Amygdala (tissue), 56 donors: ENCODE measurements around the gene MTG1.
"Not testable (repeated sequence)": the region's sequence is repeated elsewhere in the genome, so short reads cannot be mapped to it uniquely, and the experiment has no call there.

Experiments
- DNase-seq, 56 donors: peaks; one replicate each; lab custom pipeline; 2025; lab: John Stamatoyannopoulos, UW

Gene MTG1

GRCh38 chr10:133460208-133460769 lies 66.3 kb downstream of the MTG1 start:
- DNase-seq, result no peak

- no peak for DNase-seq
Measured at GRCh38 chr10:133461027-133461426, 67.1 kb downstream of the MTG1 start.

GRCh38 chr10:133461841-133462240 lies 67.9 kb downstream of the MTG1 start:
- DNase-seq, result no peak

- no peak for DNase-seq
Measured at GRCh38 chr10:133462512-133463305, 68.8 kb downstream of the MTG1 start.

- no peak for DNase-seq
Measured at GRCh38 chr10:133464582-133465031, 70.7 kb downstream of the MTG1 start.

GRCh38 chr10:133465191-133465949 lies 71.4 kb downstream of the MTG1 start:
- no peak for DNase-seq

- no peak for DNase-seq
Measured at GRCh38 chr10:133465950-133466474, 72.1 kb downstream of the MTG1 start.

GRCh38 chr10:133466683-133467275 lies 72.8 kb downstream of the MTG1 start:
- DNase-seq, result no peak

GRCh38 chr10:133467286-133467911 lies 73.4 kb downstream of the MTG1 start:
- no peak for DNase-seq

- DNase-seq, result not testable (repeated sequence)
Measured at GRCh38 chr10:133469205-133469604, 75.2 kb downstream of the MTG1 start.

GRCh38 chr10:133471300-133472109 lies 77.5 kb downstream of the MTG1 start:
- no peak for DNase-seq
